Muscle of arm (tissue), 12 donors: ENCODE results near the gene ZSCAN20. TPM values are rescaled to one million over a fixed set of nuclear protein-coding genes. Genes with fewer than 3 reads are reported as not detected.
"Not testable (repeated sequence)": the region's sequence is repeated elsewhere in the genome, so short reads cannot be mapped to it uniquely, and the experiment has no call there.

Source experiments
- DNase-seq: peaks from one replicate; pipeline ENCODE4 v3.0.0-alpha.2; 2013
- polyA plus RNA-seq, 12 donors: library from polyadenylated mRNA; unstranded; fragments of 120-200 nt; gene quantifications; one replicate each; pipeline ENCODE4 v1.2.1, GENCODE V29; 2013; ENCODE audit not compliant: insufficient read length in 12 of 12

Gene ZSCAN20
- polyA plus RNA-seq, 12 donors, result 2.5 to 4.0 (median 2.9) TPM; not detected in 2

DNA sequence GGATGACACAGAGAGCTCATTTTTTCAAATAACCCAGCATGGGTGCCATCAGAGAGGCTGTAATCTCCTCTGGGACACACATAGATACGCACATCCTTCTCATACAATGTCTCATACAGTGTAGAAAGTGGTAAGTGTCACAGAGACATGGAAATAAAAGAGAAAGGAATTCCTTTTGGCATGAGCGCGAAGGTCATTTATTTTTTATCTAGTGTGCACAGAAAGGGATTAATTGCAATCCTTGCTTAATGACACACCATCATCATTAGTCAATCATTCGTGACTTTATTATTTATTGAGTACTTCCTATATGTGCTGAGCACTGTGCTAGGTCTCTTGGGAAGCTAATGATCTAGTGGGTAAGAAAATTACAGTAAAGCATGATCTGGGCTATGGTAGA lies 5.0 kb downstream of the ZSCAN20 start:
- DNase-seq, result no peak

DNA sequence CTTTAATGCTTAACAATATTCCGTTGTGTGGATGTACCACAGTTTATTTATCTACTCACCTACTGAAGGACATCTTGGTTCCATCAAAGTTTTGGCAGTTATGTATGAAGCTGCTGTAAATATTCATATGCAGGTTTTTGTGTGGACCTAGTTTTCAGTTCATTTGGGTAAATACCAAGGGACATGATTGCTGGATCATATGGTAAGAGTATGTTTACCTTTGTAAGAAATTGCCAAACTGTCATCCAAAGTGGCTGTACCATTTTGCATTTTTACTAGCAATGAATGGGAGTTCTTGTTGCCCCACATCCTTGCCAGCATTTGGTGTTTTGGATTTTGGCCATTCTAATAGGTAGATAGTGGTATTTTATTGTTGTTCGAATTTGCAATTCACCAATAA lies 10.0 kb downstream of the ZSCAN20 start:
- no peak for DNase-seq

GRCh38 chr1:33488624-33489023 lies 16.2 kb downstream of the ZSCAN20 start:
- DNase-seq, result no peak

DNA sequence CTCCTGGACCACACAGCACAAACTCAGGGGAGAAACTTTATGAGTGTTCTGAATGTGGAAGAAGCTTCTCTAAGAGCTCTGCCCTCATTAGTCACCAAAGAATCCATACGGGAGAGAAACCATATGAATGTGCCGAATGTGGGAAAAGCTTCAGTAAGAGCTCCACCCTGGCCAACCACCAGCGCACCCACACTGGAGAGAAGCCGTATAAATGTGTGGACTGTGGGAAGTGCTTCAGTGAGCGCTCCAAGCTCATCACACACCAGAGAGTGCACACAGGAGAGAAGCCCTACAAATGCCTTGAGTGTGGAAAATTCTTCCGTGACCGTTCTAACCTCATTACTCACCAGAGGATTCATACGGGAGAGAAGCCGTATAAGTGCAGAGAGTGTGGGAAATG lies 22.5 kb downstream of the ZSCAN20 start:
- DNase-seq, result no peak

DNA sequence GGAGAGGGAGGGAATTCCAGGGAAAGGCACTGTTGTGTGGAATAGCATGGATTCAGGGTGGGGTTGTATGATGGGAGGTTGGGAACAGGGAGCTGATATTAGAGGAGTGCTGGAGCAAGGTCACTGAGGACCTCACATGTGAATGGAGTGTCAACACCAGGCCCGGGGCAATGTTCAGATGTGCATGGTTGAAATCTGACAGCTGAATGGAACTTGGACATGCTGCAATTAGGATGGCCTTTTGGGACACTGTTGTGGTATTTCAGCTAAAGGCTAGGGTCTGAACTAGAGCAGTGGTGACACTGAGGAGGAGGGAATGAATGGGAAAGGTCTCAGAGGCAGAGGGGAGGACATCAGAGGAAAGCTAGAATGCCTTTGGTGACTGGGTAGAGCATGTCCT lies 25.0 kb downstream of the ZSCAN20 start:
- no peak for DNase-seq

GRCh38 chr1:33500547-33500946 lies 28.1 kb downstream of the ZSCAN20 start:
- DNase-seq, result no peak

DNA sequence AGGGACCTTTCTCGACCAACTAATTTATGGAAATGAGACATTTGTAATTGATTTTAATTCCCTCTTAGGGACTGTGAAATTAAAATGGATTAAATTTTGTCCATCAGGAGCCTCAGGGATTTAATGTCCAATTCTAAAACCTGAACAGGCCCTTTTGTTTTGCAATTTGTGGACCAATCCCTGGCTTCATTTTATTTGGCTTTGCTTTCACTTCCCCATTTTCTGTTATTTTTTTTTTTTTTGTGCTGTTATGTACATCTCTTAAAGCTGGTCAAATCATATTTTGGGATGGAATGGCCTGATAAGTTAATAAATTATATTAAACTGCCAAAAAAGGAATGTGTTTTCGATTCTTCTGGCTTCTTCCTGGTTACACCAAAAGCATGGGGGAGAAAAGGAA lies 28.9 kb downstream of the ZSCAN20 start:
- no peak for DNase-seq

DNA sequence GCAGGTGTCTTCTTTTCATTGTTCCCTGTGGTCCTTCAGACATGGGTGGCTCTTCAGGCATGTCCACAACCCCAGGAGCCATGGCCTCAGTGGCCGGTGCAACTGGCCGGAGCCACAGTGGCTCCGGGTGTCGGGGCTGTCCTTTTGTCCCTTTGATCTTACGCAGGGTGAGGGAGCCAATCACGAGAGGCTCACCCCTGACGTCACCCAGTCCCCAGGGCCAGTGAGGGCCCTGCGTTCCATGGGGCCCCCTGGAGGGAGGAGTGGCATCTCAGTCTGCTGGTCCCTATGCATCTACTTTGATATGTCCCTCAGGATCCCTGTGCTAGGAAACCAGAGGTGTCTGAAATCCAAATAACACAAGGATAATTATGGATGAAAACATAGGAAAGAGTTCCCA lies 29.3 kb downstream of the ZSCAN20 start:
- no peak for DNase-seq

GRCh38 chr1:33502726-33503125 lies 30.3 kb downstream of the ZSCAN20 start:
- DNase-seq, result no peak

DNA sequence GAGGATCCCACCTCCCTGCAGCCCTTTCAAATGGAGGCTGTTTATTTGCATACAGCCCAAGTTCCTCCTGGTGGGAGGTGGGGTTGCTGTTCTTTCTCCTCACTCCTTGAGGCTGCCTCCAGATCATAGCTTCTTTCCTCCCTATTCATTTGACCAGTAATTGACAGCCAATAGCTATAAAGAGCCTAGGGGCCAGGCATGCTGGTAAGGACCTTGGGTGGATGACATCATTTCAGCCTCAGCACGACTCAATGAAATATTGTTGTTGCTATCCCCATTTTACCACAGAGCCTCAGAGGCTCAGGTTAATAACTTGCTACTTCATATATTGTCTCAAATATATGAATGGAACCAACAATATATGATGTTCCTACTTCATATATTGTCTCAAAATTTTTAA lies 31.1 kb downstream of the ZSCAN20 start:
- DNase-seq, result no peak

DNA sequence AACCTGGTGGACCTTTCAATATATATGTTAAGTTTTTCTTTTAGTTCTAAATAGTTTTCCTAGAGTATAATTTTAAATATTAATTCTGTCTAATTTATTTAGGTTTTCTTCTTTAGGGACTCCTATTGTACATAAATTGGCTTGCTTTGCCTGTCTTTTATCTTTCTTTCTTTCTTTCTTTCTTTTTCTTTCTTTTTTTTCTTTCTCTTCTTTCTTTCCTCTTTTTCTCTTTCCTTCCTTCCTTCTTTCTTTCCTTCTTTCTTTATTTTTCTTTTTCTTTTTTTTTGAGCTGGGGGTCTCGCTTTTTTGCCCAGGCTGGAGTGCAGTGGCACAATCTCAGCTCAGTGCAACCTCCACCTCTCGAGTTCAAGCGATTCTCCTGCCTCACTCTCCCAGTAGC lies 35.2 kb downstream of the ZSCAN20 start:
- DNase-seq, result no peak

DNA sequence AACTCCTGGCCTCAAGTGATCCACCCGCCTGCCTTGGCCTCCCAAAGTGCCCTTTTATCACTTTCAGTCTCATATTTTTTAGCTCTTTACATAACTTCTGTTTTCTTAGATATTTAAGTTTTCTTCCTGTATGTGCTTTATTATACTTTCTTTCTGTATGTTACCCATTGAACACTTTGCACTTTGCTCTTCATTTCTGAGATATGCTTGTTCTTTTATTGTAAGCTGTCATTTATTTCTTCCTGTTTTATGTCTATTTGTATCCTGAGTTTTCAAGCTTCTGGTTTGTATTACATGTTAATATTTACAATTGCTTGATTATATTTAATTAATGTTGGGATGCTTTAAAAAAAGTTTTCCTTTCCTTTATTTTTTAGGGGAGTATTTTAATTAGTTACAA lies 35.7 kb downstream of the ZSCAN20 start:
- no peak for DNase-seq

- DNase-seq, result not testable (repeated sequence)
Observed at GRCh38 chr1:33509276-33509675, 36.8 kb downstream of the ZSCAN20 start.

DNA sequence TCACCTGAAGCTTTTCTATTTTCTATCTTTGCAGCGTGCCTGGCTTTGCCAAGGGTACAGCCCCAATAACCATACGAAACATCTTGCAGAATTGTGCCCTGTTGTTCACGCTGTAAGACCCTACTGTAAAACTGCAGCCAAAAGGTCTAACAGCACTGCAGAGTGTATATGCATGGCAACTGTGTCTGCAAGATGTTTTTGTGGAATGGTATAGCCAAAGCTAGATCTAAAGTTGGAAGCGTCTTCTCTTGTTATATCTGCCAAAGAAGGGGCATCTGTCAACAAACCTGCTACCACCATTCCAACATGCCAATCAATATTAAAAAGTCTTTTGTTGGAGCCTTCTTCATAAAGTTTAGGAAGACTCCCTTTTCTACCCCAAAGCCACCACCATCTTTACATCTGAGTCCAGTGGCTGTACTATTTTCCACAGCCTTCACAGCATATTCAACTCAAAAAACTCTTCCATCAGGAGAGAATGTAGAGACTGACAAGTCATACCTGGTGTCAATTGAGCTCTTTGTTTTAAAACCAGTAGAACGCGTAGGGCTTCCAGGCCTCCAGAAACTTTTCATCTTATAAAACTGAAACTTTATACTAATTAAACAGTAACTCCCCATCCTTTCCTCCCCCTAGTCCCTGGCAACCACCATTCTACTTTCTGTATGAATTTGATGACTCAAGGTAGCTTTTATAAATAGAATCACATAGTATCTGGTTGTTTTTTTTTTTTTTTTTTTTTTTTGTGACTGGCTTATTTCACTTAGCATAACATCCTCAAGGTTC lies 40.0 kb downstream of the ZSCAN20 start:
- no peak for DNase-seq

GRCh38 chr1:33515112-33515511 lies 42.7 kb downstream of the ZSCAN20 start:
- DNase-seq, result no peak

DNA sequence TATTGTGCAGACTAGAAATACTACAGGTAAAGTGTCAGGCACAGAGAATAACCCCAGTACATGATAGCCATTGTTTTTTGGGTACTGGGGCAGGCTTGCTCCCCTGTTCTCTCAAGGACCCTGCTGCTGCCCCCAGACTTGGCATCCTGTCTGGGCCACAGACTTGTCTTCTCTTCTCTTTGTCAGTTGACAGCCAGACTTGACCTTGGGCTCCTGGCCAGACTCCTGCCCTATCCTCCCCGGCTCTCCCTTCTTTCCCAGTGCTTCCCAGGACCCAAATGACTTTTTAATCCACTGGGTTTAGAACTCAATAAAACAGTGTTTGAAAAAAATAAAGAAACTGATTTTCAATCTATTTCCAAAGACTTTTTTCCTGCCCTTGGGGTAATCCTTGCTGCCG lies 43.2 kb downstream of the ZSCAN20 start:
- DNase-seq, result no peak

- no peak for DNase-seq
Observed at GRCh38 chr1:33516428-33516827, 44.0 kb downstream of the ZSCAN20 start.

- DNase-seq, result no peak
Observed at GRCh38 chr1:33516891-33517567, 44.6 kb downstream of the ZSCAN20 start.

DNA sequence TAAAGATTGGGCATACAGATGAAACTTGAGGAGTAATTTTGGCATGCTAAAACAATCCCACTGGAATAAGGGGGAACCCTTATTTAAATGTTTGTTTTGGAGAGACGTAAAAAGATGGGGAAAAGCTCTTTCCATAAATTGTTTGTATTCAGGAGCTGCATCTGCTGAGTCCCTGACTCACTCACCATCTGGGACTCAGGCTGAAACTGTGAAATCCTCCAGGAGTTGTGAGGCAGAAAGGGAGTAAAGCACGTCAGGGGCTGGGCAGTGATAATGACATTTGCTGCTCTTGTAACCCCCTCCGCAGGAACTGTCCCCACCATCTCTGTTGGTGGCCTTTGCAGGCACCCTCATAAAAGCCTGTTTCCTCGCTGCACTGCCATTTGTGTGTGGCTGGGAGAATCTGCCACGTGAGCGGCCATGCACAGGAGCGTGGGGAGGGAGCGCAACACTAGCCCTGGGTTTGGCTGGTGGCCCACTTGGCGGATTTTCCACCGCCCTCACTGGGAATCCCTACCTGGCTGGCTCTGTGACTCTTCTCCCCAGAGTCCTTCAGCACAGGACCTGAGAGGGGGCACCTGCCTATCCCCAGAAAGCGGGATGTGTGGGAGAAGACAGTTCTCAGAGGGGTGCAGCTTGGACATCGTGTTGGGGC lies 45.3 kb downstream of the ZSCAN20 start:
- no peak for DNase-seq

DNA sequence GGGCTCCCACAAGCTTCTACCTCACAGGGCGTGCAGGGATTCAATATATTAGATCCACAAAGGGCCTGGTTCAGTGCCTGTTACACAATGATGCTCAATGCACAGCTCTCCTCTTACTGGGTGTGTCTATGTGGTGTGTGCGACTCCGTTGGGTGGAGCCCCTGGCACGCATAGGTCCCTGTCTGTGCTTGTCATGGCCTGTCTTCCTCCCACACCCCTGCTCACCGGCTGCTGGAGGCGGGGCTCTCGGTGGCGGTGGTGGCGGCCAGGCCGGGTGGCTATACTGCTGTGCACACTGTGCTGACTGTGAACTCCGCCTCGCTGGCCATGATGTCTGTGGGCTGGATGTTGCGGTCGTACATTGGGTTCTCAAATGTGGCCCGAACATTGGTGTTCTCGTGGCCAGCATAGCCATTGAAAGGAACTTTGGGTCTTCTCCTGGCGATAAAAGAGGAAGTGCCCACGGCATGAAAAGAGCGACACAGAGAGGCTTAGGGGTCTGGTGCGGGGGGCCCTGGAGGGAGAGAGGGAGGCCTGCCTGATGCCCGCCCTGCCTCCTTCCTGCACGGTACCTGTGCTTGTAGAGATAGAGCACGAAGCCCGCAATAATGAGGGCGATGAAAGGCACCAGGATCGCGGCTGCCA lies 46.9 kb downstream of the ZSCAN20 start:
- DNase-seq, result no peak

- no peak for DNase-seq
Observed at GRCh38 chr1:33524586-33524985, 52.1 kb downstream of the ZSCAN20 start.

- DNase-seq, result no peak
Observed at GRCh38 chr1:33527934-33528333, 55.5 kb downstream of the ZSCAN20 start.

- no peak for DNase-seq
Observed at GRCh38 chr1:33529957-33530356, 57.5 kb downstream of the ZSCAN20 start.
